Activated T-helper 1 cell treated with anti-CD3 and anti-CD28 coated beads, Interleukin-12 subunit alpha, Interleukin-12 subunit beta, Interleukin-2, Interleukin-4 antibody, amounts not matched to agents 30 ng/mL and 10 ng/mL and 1 ng/mL, durations not matched to agents 14 hours and 24 hours and 36 hours (primary cell): ENCODE results near the gene SNX13. TPM values are rescaled to one million over a fixed set of nuclear protein-coding genes. Genes with fewer than 3 reads are reported as not detected.

Source experiments
- DNase-seq: peaks from one replicate; pipeline ENCODE4 v3.0.0; 2021; ENCODE audit warnings: low spot score
- H3K27ac Mint-ChIP-seq: one replicate; pipeline ENCODE4 v1.8.0; 2021; ENCODE audit warnings: mild to moderate bottlenecking, mixed read lengths
- H3K27me3 Mint-ChIP-seq: one replicate; pipeline ENCODE4 v1.8.0; 2022; ENCODE audit warnings: mild to moderate bottlenecking, moderate library complexity, mixed read lengths; ENCODE audit not compliant: insufficient read depth
- H3K36me3 Mint-ChIP-seq: one replicate; pipeline ENCODE4 v1.8.0; 2021; ENCODE audit warnings: low read depth, mixed read lengths
- H3K4me1 Mint-ChIP-seq: one replicate; pipeline ENCODE4 v1.8.0; 2021; ENCODE audit warnings: low read depth, mixed read lengths
- H3K4me3 Mint-ChIP-seq: one replicate; pipeline ENCODE4 v1.8.0; 2021; ENCODE audit warnings: mild to moderate bottlenecking, moderate library complexity, mixed read lengths
- H3K9me3 Mint-ChIP-seq: one replicate; pipeline ENCODE4 v1.8.0; 2021; ENCODE audit warnings: mixed read lengths
- intact Hi-C: fragments of 100-400 bp; cut with micrococcal nuclease; formaldehyde crosslinking; loops from one replicate; pipeline ENCODE4 v1.15.1; 2024
- total RNA-seq: library from RNA; stranded (reverse); gene quantifications from 2 replicates; pipeline ENCODE4 v1.2.3, GENCODE V29; 2022

Gene SNX13
- total RNA-seq, 1 donor from 2014 or later = 27.3 TPM

GRCh38 chr7:17887286-17887685, 53.0 kb downstream of the SNX13 start:
- intact Hi-C loops = no loop called here
- Mint-ChIP-seq H3K27ac (no peak overlapping the region), H3K4me3 (no peak overlapping the region), H3K9me3 (no peaks in the 10 kb centered on the region), H3K4me1 (no peaks in the 10 kb centered on the region), H3K36me3 (peaks cover 27% of the 10 kb centered on the region), H3K27me3 (no peaks in the 10 kb centered on the region)
- no peak for DNase-seq

GRCh38 chr7:17882685-17883084, 57.6 kb downstream of the SNX13 start:
- H3K36me3 Mint-ChIP-seq = peaks cover 17% of the 10 kb centered on the region
- H3K27ac Mint-ChIP-seq = no peak overlapping the region
- no peaks in the 10 kb centered on the region for H3K4me1 Mint-ChIP-seq
- intact Hi-C loops = no loop called here
- no peaks in the 10 kb centered on the region for H3K27me3 Mint-ChIP-seq
- H3K4me3 Mint-ChIP-seq = no peak overlapping the region
- no peaks in the 10 kb centered on the region for H3K9me3 Mint-ChIP-seq
- DNase-seq = no peak

- DNase-seq = no peak
- no peak overlapping the region for H3K4me3 Mint-ChIP-seq
- H3K27ac Mint-ChIP-seq = no peak overlapping the region
- H3K36me3 Mint-ChIP-seq = peaks cover 14% of the 10 kb centered on the region
- H3K4me1 Mint-ChIP-seq = no peaks in the 10 kb centered on the region
- H3K9me3 Mint-ChIP-seq = no peaks in the 10 kb centered on the region
- no peaks in the 10 kb centered on the region for H3K27me3 Mint-ChIP-seq
- intact Hi-C loops = no loop called here
These were observed 61.1 kb downstream of the SNX13 start for GRCh38 chr7:17879075-17879661.

- H3K27me3 Mint-ChIP-seq = no peaks in the 10 kb centered on the region
- no peak overlapping the region for H3K27ac Mint-ChIP-seq
- H3K9me3 Mint-ChIP-seq = no peaks in the 10 kb centered on the region
- no peak for DNase-seq
- H3K4me3 Mint-ChIP-seq = no peak overlapping the region
- H3K4me1 Mint-ChIP-seq = no peaks in the 10 kb centered on the region
- peaks cover 17% of the 10 kb centered on the region for H3K36me3 Mint-ChIP-seq
- intact Hi-C loops = no loop called here
These were observed 61.7 kb downstream of the SNX13 start for GRCh38 chr7:17878627-17879026.

GRCh38 chr7:17871815-17872533, 68.3 kb downstream of the SNX13 start:
- Mint-ChIP-seq H3K4me1 (peaks cover 13% of the 10 kb centered on the region), H3K4me3 (no peak overlapping the region), H3K36me3 (peaks cover 41% of the 10 kb centered on the region), H3K27ac (no peak overlapping the region), H3K9me3 (peaks cover 3% of the 10 kb centered on the region), H3K27me3 (no peaks in the 10 kb centered on the region)
- DNase-seq = no peak
- intact Hi-C loops = loop anchor here (2.0 kb wide), 1 partner anchor 69 kb away; the partner anchor contains the start of gene SNX13

GRCh38 chr7:17870406-17870805, 69.9 kb downstream of the SNX13 start:
- H3K4me1 Mint-ChIP-seq = peaks cover 13% of the 10 kb centered on the region
- intact Hi-C loops = loop anchor here (2.0 kb wide), 1 partner anchor 70 kb away; the partner anchor contains the start of gene SNX13
- no peak overlapping the region for H3K27ac Mint-ChIP-seq
- peaks cover 10% of the 10 kb centered on the region for H3K9me3 Mint-ChIP-seq
- H3K36me3 Mint-ChIP-seq = peaks cover 48% of the 10 kb centered on the region
- H3K4me3 Mint-ChIP-seq = no peak overlapping the region
- no peaks in the 10 kb centered on the region for H3K27me3 Mint-ChIP-seq
- DNase-seq = no peak

GRCh38 chr7:17863809-17864143, 76.5 kb downstream of the SNX13 start:
- DNase-seq = no peak
- Mint-ChIP-seq H3K36me3 (peaks cover 33% of the 10 kb centered on the region), H3K27me3 (no peaks in the 10 kb centered on the region), H3K4me3 (no peak overlapping the region), H3K27ac (no peak overlapping the region), H3K4me1 (no peaks in the 10 kb centered on the region), H3K9me3 (peaks cover 7% of the 10 kb centered on the region)
- intact Hi-C loops = no loop called here

- intact Hi-C loops = no loop called here
- no peak overlapping the region for H3K27ac Mint-ChIP-seq
- no peaks in the 10 kb centered on the region for H3K4me1 Mint-ChIP-seq
- H3K4me3 Mint-ChIP-seq = no peak overlapping the region
- peaks cover 31% of the 10 kb centered on the region for H3K36me3 Mint-ChIP-seq
- no peaks in the 10 kb centered on the region for H3K27me3 Mint-ChIP-seq
- peaks cover 7% of the 10 kb centered on the region for H3K9me3 Mint-ChIP-seq
- DNase-seq = no peak
These were observed 77.0 kb downstream of the SNX13 start for GRCh38 chr7:17863095-17863808.

- Mint-ChIP-seq H3K27me3 (no peaks in the 10 kb centered on the region), H3K27ac (no peak overlapping the region), H3K4me3 (no peak overlapping the region), H3K9me3 (peaks cover 14% of the 10 kb centered on the region), H3K36me3 (peaks cover 38% of the 10 kb centered on the region), H3K4me1 (peaks cover 26% of the 10 kb centered on the region)
- intact Hi-C loops = no loop called here
- DNase-seq = no peak
These were observed 84.0 kb downstream of the SNX13 start for GRCh38 chr7:17856251-17856650.

- intact Hi-C loops = no loop called here
- Mint-ChIP-seq H3K9me3 (peaks cover 14% of the 10 kb centered on the region), H3K4me1 (peaks cover 26% of the 10 kb centered on the region), H3K36me3 (peaks cover 39% of the 10 kb centered on the region), H3K4me3 (no peak overlapping the region), H3K27ac (no peak overlapping the region), H3K27me3 (no peaks in the 10 kb centered on the region)
- DNase-seq = no peak
These were observed 85.1 kb downstream of the SNX13 start for GRCh38 chr7:17855202-17855601.

GRCh38 chr7:17854261-17855047, 85.8 kb downstream of the SNX13 start:
- H3K27me3 Mint-ChIP-seq = no peaks in the 10 kb centered on the region
- peaks cover 14% of the 10 kb centered on the region for H3K9me3 Mint-ChIP-seq
- H3K27ac Mint-ChIP-seq = peak overlapping the region; percentile 15
- peaks cover 26% of the 10 kb centered on the region for H3K4me1 Mint-ChIP-seq
- intact Hi-C loops = no loop called here
- DNase-seq = no peak
- H3K36me3 Mint-ChIP-seq = peaks cover 38% of the 10 kb centered on the region
- no peak overlapping the region for H3K4me3 Mint-ChIP-seq

GRCh38 chr7:17852361-17852760, 87.9 kb downstream of the SNX13 start:
- H3K27ac Mint-ChIP-seq = no peak overlapping the region
- peaks cover 42% of the 10 kb centered on the region for H3K36me3 Mint-ChIP-seq
- no peak overlapping the region for H3K4me3 Mint-ChIP-seq
- peaks cover 14% of the 10 kb centered on the region for H3K9me3 Mint-ChIP-seq
- no peak for DNase-seq
- intact Hi-C loops = no loop called here
- H3K27me3 Mint-ChIP-seq = no peaks in the 10 kb centered on the region
- H3K4me1 Mint-ChIP-seq = peaks cover 26% of the 10 kb centered on the region
